ENCODE results near the gene ZNF277.

DNA sequence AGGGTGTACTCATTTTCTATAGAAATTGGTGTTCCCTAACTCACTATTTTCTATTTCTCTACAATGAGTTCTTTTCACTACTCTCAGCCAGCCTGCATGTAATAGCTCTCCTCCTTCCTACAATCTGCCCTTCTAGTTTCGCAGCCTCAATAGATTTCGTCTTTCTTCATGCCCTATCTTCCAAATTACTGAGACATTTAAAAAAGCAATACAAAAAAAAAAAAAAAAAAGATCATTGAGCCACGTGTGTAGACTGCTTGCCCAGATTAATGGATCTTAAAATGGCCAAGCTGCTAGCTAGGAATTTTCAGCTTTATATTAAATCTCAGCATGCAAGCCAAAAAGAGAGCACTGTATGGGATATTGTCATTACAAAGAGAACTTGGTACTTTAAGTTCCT lies 55.5 kb downstream of the ZNF277 start:
- TF ChIP-seq ZNF8 (CRISPR knock-in tag; IDR thresholded peaks at IDR 0.05) (no peak), CREB5 (CRISPR knock-in tag; IDR thresholded peaks at IDR 0.05; ENCODE audit: low read depth) (no peak), ZC3H10 (CRISPR knock-in tag; IDR thresholded peaks at IDR 0.05) (no peak), POU6F1 (CRISPR knock-in tag; IDR thresholded peaks at IDR 0.05; ENCODE audit: borderline replicate concordance, low read depth) (no peak), ISL1 (CRISPR knock-in tag; IDR thresholded peaks at IDR 0.05) (no peak), GLIS3 (CRISPR knock-in tag; IDR thresholded peaks at IDR 0.05) (no peak), PPARA (CRISPR knock-in tag; IDR thresholded peaks at IDR 0.05; ENCODE audit: borderline replicate concordance) (no peak), ARNTL (CRISPR knock-in tag; IDR thresholded peaks at IDR 0.05; ENCODE audit: borderline replicate concordance, low read depth) (no peak), RARB (CRISPR knock-in tag; IDR thresholded peaks at IDR 0.05) (no peak), ZFP30 (CRISPR knock-in tag; IDR thresholded peaks at IDR 0.05) (no peak), CSDC2 (CRISPR knock-in tag; IDR thresholded peaks at IDR 0.05) (no peak), TCF4 (CRISPR knock-in tag; IDR thresholded peaks at IDR 0.05; ENCODE audit: borderline replicate concordance) (no peak)
- TF ChIP-seq, protein P1, sequence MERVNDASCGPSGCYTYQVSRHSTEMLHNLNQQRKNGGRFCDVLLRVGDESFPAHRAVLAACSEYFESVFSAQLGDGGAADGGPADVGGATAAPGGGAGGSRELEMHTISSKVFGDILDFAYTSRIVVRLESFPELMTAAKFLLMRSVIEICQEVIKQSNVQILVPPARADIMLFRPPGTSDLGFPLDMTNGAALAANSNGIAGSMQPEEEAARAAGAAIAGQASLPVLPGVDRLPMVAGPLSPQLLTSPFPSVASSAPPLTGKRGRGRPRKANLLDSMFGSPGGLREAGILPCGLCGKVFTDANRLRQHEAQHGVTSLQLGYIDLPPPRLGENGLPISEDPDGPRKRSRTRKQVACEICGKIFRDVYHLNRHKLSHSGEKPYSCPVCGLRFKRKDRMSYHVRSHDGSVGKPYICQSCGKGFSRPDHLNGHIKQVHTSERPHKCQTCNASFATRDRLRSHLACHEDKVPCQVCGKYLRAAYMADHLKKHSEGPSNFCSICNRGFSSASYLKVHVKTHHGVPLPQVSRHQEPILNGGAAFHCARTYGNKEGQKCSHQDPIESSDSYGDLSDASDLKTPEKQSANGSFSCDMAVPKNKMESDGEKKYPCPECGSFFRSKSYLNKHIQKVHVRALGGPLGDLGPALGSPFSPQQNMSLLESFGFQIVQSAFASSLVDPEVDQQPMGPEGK (CRISPR knock-in tag; IDR thresholded peaks at IDR 0.05; ENCODE audit: borderline replicate concordance) = no peak
- TF ChIP-seq, protein P2, sequence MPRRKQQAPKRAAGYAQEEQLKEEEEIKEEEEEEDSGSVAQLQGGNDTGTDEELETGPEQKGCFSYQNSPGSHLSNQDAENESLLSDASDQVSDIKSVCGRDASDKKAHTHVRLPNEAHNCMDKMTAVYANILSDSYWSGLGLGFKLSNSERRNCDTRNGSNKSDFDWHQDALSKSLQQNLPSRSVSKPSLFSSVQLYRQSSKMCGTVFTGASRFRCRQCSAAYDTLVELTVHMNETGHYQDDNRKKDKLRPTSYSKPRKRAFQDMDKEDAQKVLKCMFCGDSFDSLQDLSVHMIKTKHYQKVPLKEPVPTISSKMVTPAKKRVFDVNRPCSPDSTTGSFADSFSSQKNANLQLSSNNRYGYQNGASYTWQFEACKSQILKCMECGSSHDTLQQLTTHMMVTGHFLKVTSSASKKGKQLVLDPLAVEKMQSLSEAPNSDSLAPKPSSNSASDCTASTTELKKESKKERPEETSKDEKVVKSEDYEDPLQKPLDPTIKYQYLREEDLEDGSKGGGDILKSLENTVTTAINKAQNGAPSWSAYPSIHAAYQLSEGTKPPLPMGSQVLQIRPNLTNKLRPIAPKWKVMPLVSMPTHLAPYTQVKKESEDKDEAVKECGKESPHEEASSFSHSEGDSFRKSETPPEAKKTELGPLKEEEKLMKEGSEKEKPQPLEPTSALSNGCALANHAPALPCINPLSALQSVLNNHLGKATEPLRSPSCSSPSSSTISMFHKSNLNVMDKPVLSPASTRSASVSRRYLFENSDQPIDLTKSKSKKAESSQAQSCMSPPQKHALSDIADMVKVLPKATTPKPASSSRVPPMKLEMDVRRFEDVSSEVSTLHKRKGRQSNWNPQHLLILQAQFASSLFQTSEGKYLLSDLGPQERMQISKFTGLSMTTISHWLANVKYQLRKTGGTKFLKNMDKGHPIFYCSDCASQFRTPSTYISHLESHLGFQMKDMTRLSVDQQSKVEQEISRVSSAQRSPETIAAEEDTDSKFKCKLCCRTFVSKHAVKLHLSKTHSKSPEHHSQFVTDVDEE (CRISPR knock-in tag; IDR thresholded peaks at IDR 0.05) = no peak

Measured in SK-N-SH treated with all-trans-retinoic acid at 6 μM for 48 hours (cell line).